ENCODE results near the gene PRIMPOL. TPM values are rescaled to one million over a fixed set of nuclear protein-coding genes. Genes with fewer than 3 reads are reported as not detected.

PRIMPOL gene
- total and polyA plus RNA-seq, 2 of the 4 experiments (the other 2 are of a cell fraction) = 5.6 to 8.8 TPM

- Histone ChIP-seq H3K27me3 (ENCODE audit: control insufficient read depth, insufficient read depth, low read length) (no peaks in the 10 kb centered on the region), H3K36me3 (ENCODE audit: control insufficient read depth, insufficient read depth, low read length) (peaks cover 42% of the 10 kb centered on the region), H3K79me1 (ENCODE audit: low read depth in 1 of 2, low read length in 2 of 2) (peaks cover 18 to 26% of the 10 kb centered on the region in 2 experiments), H2BK5ac (ENCODE audit: low read depth, low read length, poor library complexity, severe bottlenecking) (no peak overlapping the region), H3K4ac (ENCODE audit: low read depth, low read length) (no peak overlapping the region), H3K27ac (ENCODE audit: insufficient read depth, low read length) (no peak overlapping the region), H2AFZ (replicated peaks; ENCODE audit: low read length, poor library complexity) (no peak overlapping the region), H3K9me3 (ENCODE audit: control insufficient read depth, insufficient read depth, low read length) (no peaks in the 10 kb centered on the region), H3K9ac (ENCODE audit: low read depth, low read length) (no peak overlapping the region), H3K4me1 (ENCODE audit: control insufficient read depth, insufficient read depth, low read length) (no peaks in the 10 kb centered on the region; the same call in 1 of the 2 replicates), H3K23ac (ENCODE audit: low read depth, low read length) (no peak overlapping the region), H3K56ac (ENCODE audit: extremely low read depth, insufficient read depth, low read length) (no peak overlapping the region), H3K9me1 (ENCODE audit: insufficient read depth, low read length) (peaks cover 3% of the 10 kb centered on the region; the same call in 1 of the 2 replicates), H2BK120ac (ENCODE audit: low read depth, low read length) (no peak overlapping the region), H3K4me2 (ENCODE audit: low read depth, low read length) (no peak overlapping the region), H2AK9ac (replicated peaks; ENCODE audit: low read depth, low read length, poor library complexity) (no peak overlapping the region), H4K91ac (ENCODE audit: insufficient read depth, low read depth, low read length) (no peak overlapping the region), H4K8ac (ENCODE audit: low read depth in 2 of 2, low read length in 2 of 2) (no peak overlapping the region), H3K18ac (ENCODE audit: low read depth, low read length) (no peak overlapping the region), H4K5ac (ENCODE audit: low read depth, low read length) (no peak overlapping the region), H2AK5ac (ENCODE audit: low read depth, low read length) (no peak overlapping the region), H4K20me1 (ENCODE audit: insufficient read depth, low read length) (no peaks in the 10 kb centered on the region), H2BK20ac (ENCODE audit: low read depth, low read length) (no peak overlapping the region), H3K14ac (replicated peaks; ENCODE audit: low read depth, low read length) (no peak overlapping the region), H2BK15ac (ENCODE audit: low read depth, low read length) (no peak overlapping the region), H3K4me3 (ENCODE audit: insufficient read depth, low read depth, low read length) (no peak overlapping the region)
- ChIA-PET POLR2A (ENCODE audit: unreplicated experiment) (no interaction called here), CTCF (interaction anchor here (0.6 kb wide), 1 partner anchor 67 kb away, joined by 10 read pairs; no protein-coding TSS in a partner anchor)
- intact Hi-C loops (cut with micrococcal nuclease) (no loop called here), in situ Hi-C loops (cut with MboI; ENCODE audit: low sequenced_read_pairs) (no loop called here), dilution Hi-C loops (cut with HindIII; ENCODE audit: low sequenced_read_pairs, unreplicated experiment) (no loop called here)
- TF ChIP-seq USF2 (IDR thresholded peaks at IDR 0.05; ENCODE audit: low read depth, low read length) (no peak), RCOR1 (IDR thresholded peaks at IDR 0.05; ENCODE audit: insufficient replicate concordance, low read length) (no peak), MAFK (IDR thresholded peaks at IDR 0.05; ENCODE audit: low read depth, low read length) (no peak), MXI1 (IDR thresholded peaks at IDR 0.05; ENCODE audit: borderline replicate concordance, low read depth, low read length) (no peak), CTCF (conservative IDR thresholded peaks at IDR 0.05; ENCODE audit: low read depth, low read length) (no peak), CEBPB (IDR thresholded peaks at IDR 0.05; ENCODE audit: low read depth, low read length) (no peak), RFX5 (IDR thresholded peaks at IDR 0.05; ENCODE audit: low read depth, low read length) (no peak), MAZ (IDR thresholded peaks at IDR 0.05; ENCODE audit: borderline replicate concordance, low read depth, low read length) (no peak), FOS (IDR thresholded peaks at IDR 0.05; ENCODE audit: low read depth, low read length) (no peak), RAD21 (IDR thresholded peaks at IDR 0.05; ENCODE audit: low read length) (no peak), SMC3 (IDR thresholded peaks at IDR 0.05; ENCODE audit: low read depth, low read length) (no peak), NFE2L2 (IDR thresholded peaks at IDR 0.05; ENCODE audit: low read depth, low read length) (no peak), CHD1 (IDR thresholded peaks at IDR 0.05; ENCODE audit: low read depth, low read length) (no peak), POLR2A (IDR thresholded peaks at IDR 0.05; ENCODE audit: low read depth, low read length) (no peak)
- TF ChIP-seq, protein P1, sequence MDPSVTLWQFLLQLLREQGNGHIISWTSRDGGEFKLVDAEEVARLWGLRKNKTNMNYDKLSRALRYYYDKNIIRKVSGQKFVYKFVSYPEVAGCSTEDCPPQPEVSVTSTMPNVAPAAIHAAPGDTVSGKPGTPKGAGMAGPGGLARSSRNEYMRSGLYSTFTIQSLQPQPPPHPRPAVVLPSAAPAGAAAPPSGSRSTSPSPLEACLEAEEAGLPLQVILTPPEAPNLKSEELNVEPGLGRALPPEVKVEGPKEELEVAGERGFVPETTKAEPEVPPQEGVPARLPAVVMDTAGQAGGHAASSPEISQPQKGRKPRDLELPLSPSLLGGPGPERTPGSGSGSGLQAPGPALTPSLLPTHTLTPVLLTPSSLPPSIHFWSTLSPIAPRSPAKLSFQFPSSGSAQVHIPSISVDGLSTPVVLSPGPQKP (IDR thresholded peaks at IDR 0.05; ENCODE audit: borderline replicate concordance, low read depth, low read length) = no peak
- DNase-seq (no peak), ATAC-seq (ENCODE audit: low read depth) (no peak)
- no CpG with 5 or more reads among the region's 1 CpG for WGBS, 2 experiments (ENCODE audit: extremely low coverage in 2 of 2, insufficient read length in 1 of 2)
- BruUV-seq (replicated peaks) = no TSS peak
Observed at GRCh38 chr4:184632842-184633241, 16.7 kb upstream of the PRIMPOL start.

Measured in IMR-90 (cell line).